IPS DF 6.9 (cell line): ENCODE results near the gene MAP1LC3B.

Source experiments
- DNase-seq: peaks from one replicate; pipeline ENCODE4 v3.0.0-alpha.2; 2013; ENCODE audit warnings: low read depth, low spot score
- H3K27ac ChIP-seq: one replicate; pipeline ENCODE4 v1.5.1; 2013; ENCODE audit warnings: low read length, control low read depth
- H3K27me3 ChIP-seq: 2 replicates; pipeline ENCODE4 v1.6.1; 2013; ENCODE audit warnings: mild to moderate bottlenecking, low read length; ENCODE audit not compliant: control insufficient read depth, insufficient read depth
- H3K36me3 ChIP-seq: 2 replicates; pipeline ENCODE4 v1.6.1; 2013; ENCODE audit warnings: low read length; ENCODE audit not compliant: control insufficient read depth, insufficient read depth
- H3K4me1 ChIP-seq: 2 replicates; pipeline ENCODE4 v1.6.1; 2013; ENCODE audit warnings: low read length; ENCODE audit not compliant: control insufficient read depth, insufficient read depth
- H3K4me3 ChIP-seq: 2 replicates; pipeline ENCODE4 v1.5.1; 2013; ENCODE audit warnings: mild to moderate bottlenecking, low read length
- H3K9me3 ChIP-seq: 2 replicates; pipeline ENCODE4 v1.6.1; 2013; ENCODE audit warnings: low read length, inconsistent platforms; ENCODE audit not compliant: control insufficient read depth, insufficient read depth
- whole genome bisulfite sequencing: extraction: QIAGEN DNeasy Blood & Tissue Kit; methylation state at CpG from one replicate; pipeline ENCODE4 v1.1.7; 2013; ENCODE audit warnings: mixed read lengths, missing lambda C conversion rate; ENCODE audit not compliant: insufficient read length, insufficient coverage; 5-methylcytosine and 5-hydroxymethylcytosine counted together

MAP1LC3B gene

GRCh38 chr16:87391324-87391949, 699 bp upstream of the MAP1LC3B start:
- H3K36me3 ChIP-seq, result no peaks in the 10 kb centered on the region
- H3K27me3 ChIP-seq, result no peaks in the 10 kb centered on the region
- DNase-seq, result no peak
- H3K4me1 ChIP-seq, result peaks cover 2% of the 10 kb centered on the region; the same call in 1 of the 2 replicates
- H3K9me3 ChIP-seq, result no peaks in the 10 kb centered on the region
- H3K27ac ChIP-seq, result no peak overlapping the region
- no CpG with 5 or more reads among the region's 44 CpGs for WGBS
- peak overlapping the region; percentile 78 for H3K4me3 ChIP-seq

- WGBS, result no CpG with 5 or more reads among the region's 53 CpGs
- H3K9me3 ChIP-seq, result no peaks in the 10 kb centered on the region
- H3K4me3 ChIP-seq, result peak overlapping the region; percentile 78; the same call in 1 of the 2 replicates
- DNase-seq, result no peak
- H3K27me3 ChIP-seq, result no peaks in the 10 kb centered on the region
- H3K36me3 ChIP-seq, result no peaks in the 10 kb centered on the region
- no peak overlapping the region for H3K27ac ChIP-seq
- peaks cover under 1% of the 10 kb centered on the region; the same call in 1 of the 2 replicates for H3K4me1 ChIP-seq
Observed at GRCh38 chr16:87392821-87393679, 914 bp downstream of the MAP1LC3B start.

- DNase-seq, result no peak
- Histone ChIP-seq H3K4me3 (no peak overlapping the region), H3K27ac (no peak overlapping the region), H3K27me3 (no peaks in the 10 kb centered on the region), H3K4me1 (no peaks in the 10 kb centered on the region), H3K36me3 (no peaks in the 10 kb centered on the region), H3K9me3 (no peaks in the 10 kb centered on the region)
- WGBS, result no CpG with 5 or more reads among the region's 6 CpGs
Observed at GRCh38 chr16:87393680-87394055, 1.5 kb downstream of the MAP1LC3B start.

- H3K36me3 ChIP-seq, result no peaks in the 10 kb centered on the region
Observed at GRCh38 chr16:87395181-87395842, 3.2 kb downstream of the MAP1LC3B start.

GRCh38 chr16:87404764-87405625, 12.9 kb downstream of the MAP1LC3B start:
- no CpG with 5 or more reads among the region's 19 CpGs for WGBS
- H3K9me3 ChIP-seq, result no peaks in the 10 kb centered on the region
- H3K36me3 ChIP-seq, result peaks cover 11% of the 10 kb centered on the region; the same call in 1 of the 2 replicates
- no peak for DNase-seq
- H3K4me3 ChIP-seq, result no peak overlapping the region
- no peaks in the 10 kb centered on the region; the same call in 1 of the 2 replicates for H3K4me1 ChIP-seq
- H3K27ac ChIP-seq, result no peak overlapping the region
- no peaks in the 10 kb centered on the region for H3K27me3 ChIP-seq

More at GRCh38 chr16:87395181-87395842, 3.2 kb downstream of the MAP1LC3B start:
- Histone ChIP-seq H3K4me1 (no peaks in the 10 kb centered on the region), H3K9me3 (no peaks in the 10 kb centered on the region), H3K27ac (no peak overlapping the region), H3K4me3 (no peak overlapping the region), H3K27me3 (no peaks in the 10 kb centered on the region)
- no peak for DNase-seq
- WGBS, result no CpG with 5 or more reads among the region's 7 CpGs

GRCh38 chr16:87406495-87407088, 14.5 kb downstream of the MAP1LC3B start:
- Histone ChIP-seq H3K27ac (no peak overlapping the region), H3K9me3 (no peaks in the 10 kb centered on the region), H3K27me3 (no peaks in the 10 kb centered on the region), H3K4me3 (no peak overlapping the region), H3K36me3 (peaks cover 17% of the 10 kb centered on the region), H3K4me1 (no peaks in the 10 kb centered on the region; the same call in 1 of the 2 replicates)
- WGBS, result no CpG with 5 or more reads among the region's 14 CpGs
- DNase-seq, result no peak

- no peaks in the 10 kb centered on the region; the same call in 1 of the 2 replicates for H3K4me1 ChIP-seq
- H3K27me3 ChIP-seq, result no peaks in the 10 kb centered on the region
- H3K9me3 ChIP-seq, result no peaks in the 10 kb centered on the region
- H3K36me3 ChIP-seq, result peaks cover 27% of the 10 kb centered on the region
- WGBS, result no CpG with 5 or more reads among the region's 26 CpGs
- no peak for DNase-seq
- no peak overlapping the region for H3K27ac ChIP-seq
- H3K4me3 ChIP-seq, result no peak overlapping the region
Observed at GRCh38 chr16:87407511-87408112, 15.5 kb downstream of the MAP1LC3B start.

- Histone ChIP-seq H3K27ac (no peak overlapping the region), H3K36me3 (peaks cover 31% of the 10 kb centered on the region), H3K27me3 (no peaks in the 10 kb centered on the region), H3K4me1 (no peaks in the 10 kb centered on the region; the same call in 1 of the 2 replicates), H3K4me3 (no peak overlapping the region), H3K9me3 (no peaks in the 10 kb centered on the region)
- WGBS, result 100% methylated on average over 1 of the region's 13 CpGs
- DNase-seq, result no peak
Observed at GRCh38 chr16:87409153-87409552, 17.0 kb downstream of the MAP1LC3B start.

- Histone ChIP-seq H3K27ac (no peak overlapping the region), H3K27me3 (no peaks in the 10 kb centered on the region), H3K4me3 (no peak overlapping the region), H3K4me1 (no peaks in the 10 kb centered on the region; the same call in 1 of the 2 replicates), H3K36me3 (peaks cover 30% of the 10 kb centered on the region), H3K9me3 (no peaks in the 10 kb centered on the region)
- no CpG with 5 or more reads among the region's 13 CpGs for WGBS
- no peak for DNase-seq
Observed at GRCh38 chr16:87409781-87410180, 17.6 kb downstream of the MAP1LC3B start.
